Vagina (tissue), 2 donors: ENCODE data around the gene TNRC6C. TPM values are rescaled to one million over a fixed set of nuclear protein-coding genes. Genes with fewer than 3 reads are reported as not detected.

ENCODE experiments used
- DNase-seq, 2 donors: peaks; one replicate each; pipeline ENCODE4 v3.0.0-alpha.2; 2017; ENCODE audit errors: extremely low spot score in 2 of 2
- H3K27ac ChIP-seq: fragments of 200-600 bp; sonication (generic); one replicate; pipeline ENCODE4 v1.5.1; 2019
- H3K27me3 ChIP-seq: fragments of 200-600 bp; sonication (generic); one replicate; pipeline ENCODE4 v1.5.1; 2019
- H3K36me3 ChIP-seq, 2 donors: fragments of 200-600 bp; sonication (generic); one replicate each; pipeline ENCODE4 v1.5.1; 2017 to 2019
- H3K4me1 ChIP-seq: fragments of 200-600 bp; sonication (generic); one replicate; pipeline ENCODE4 v1.5.1; 2019
- H3K4me3 ChIP-seq, 2 donors: fragments of 200-600 bp; sonication (generic); 1 replicate in 1 of 2; 2 replicates in 1 of 2; pipeline ENCODE4 v1.5.1; 2016 to 2019
- H3K9me3 ChIP-seq: fragments of 200-600 bp; sonication (generic); one replicate; pipeline ENCODE4 v1.5.1; 2019
- POLR2A ChIP-seq, 2 donors: fragments of 450-650 bp; IDR thresholded peaks; one replicate each; pipeline ENCODE4 v1.6.1; 2017; ENCODE audit warnings: antibody characterized with exemption in 2 of 2, mild to moderate bottlenecking in 2 of 2, moderate library complexity in 2 of 2
- POLR2AphosphoS5 ChIP-seq, 2 donors: sonication (generic); formaldehyde crosslinking; IDR thresholded peaks; one replicate each; pipeline ENCODE4 v1.9.0; 2017; ENCODE audit warnings: antibody characterized with exemption in 2 of 2, mild to moderate bottlenecking in 2 of 2, low read depth in 1 of 2; ENCODE audit not compliant: insufficient read depth in 1 of 2
- intact Hi-C: fragments of 100-400 bp; cut with DNase I; formaldehyde crosslinking; loops from one replicate; pipeline ENCODE4 v1.15.1; 2023
- total RNA-seq: library from RNA; depleted of rRNA; stranded (reverse); fragments of >200 nt; gene quantifications from one replicate; pipeline ENCODE4 v1.2.3, GENCODE V29; 2016
- TF ChIP-seq, protein P1 (sequence below), 3 experiments: fragments of 450-650 bp in 2 of 3; fragments of 200-600 bp in 1 of 3; sonication (generic) in 1 of 3; IDR thresholded peaks; one replicate each; pipeline ENCODE4 v1.5.1; 2017 to 2019; ENCODE audit warnings: antibody characterized with exemption in 3 of 3, mild to moderate bottlenecking in 2 of 3, moderate library complexity in 2 of 3

TNRC6C gene
- total RNA-seq, 1 donor from 2014 or later = 14.7 TPM

DNA sequence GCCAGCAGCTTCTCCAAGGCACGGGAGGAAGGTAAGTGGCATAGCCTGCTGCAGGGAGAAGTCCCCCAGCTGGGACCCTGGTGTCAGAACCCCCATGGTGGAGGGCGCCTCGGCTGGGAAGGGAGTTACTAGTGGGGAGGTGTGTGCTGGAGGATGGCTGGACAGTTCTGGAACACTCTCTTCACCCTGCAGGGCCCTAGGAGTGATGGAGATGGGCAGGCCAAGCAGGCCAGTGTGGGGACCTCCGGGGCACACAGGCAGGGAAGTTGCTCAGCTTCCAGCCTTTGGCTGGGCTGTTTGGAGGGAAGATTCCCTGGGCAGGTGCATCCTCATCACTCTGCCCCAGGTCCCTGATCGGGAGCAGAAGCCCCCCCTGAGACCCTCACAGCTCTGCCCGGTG is 188.4 kb downstream of the TNRC6C start:
- no peak overlapping the region for H3K27ac ChIP-seq
- H3K4me1 ChIP-seq = peaks cover 39% of the 10 kb centered on the region
- no peak for DNase-seq
- H3K4me3 ChIP-seq = no peak overlapping the region
- H3K27me3 ChIP-seq = no peaks in the 10 kb centered on the region
- no peak for TF ChIP-seq POLR2A (IDR thresholded peaks at IDR 0.05)
- TF ChIP-seq, protein P1, sequence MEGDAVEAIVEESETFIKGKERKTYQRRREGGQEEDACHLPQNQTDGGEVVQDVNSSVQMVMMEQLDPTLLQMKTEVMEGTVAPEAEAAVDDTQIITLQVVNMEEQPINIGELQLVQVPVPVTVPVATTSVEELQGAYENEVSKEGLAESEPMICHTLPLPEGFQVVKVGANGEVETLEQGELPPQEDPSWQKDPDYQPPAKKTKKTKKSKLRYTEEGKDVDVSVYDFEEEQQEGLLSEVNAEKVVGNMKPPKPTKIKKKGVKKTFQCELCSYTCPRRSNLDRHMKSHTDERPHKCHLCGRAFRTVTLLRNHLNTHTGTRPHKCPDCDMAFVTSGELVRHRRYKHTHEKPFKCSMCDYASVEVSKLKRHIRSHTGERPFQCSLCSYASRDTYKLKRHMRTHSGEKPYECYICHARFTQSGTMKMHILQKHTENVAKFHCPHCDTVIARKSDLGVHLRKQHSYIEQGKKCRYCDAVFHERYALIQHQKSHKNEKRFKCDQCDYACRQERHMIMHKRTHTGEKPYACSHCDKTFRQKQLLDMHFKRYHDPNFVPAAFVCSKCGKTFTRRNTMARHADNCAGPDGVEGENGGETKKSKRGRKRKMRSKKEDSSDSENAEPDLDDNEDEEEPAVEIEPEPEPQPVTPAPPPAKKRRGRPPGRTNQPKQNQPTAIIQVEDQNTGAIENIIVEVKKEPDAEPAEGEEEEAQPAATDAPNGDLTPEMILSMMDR (IDR thresholded peaks at IDR 0.05) = no peak
- no peak for TF ChIP-seq POLR2AphosphoS5 (IDR thresholded peaks at IDR 0.05; ENCODE audit: insufficient read depth in 1 of 2, low read depth in 1 of 2)
- intact Hi-C loops = no loop called here
- no peaks in the 10 kb centered on the region for H3K36me3 ChIP-seq
- H3K9me3 ChIP-seq = no peaks in the 10 kb centered on the region

- no peaks in the 10 kb centered on the region for H3K27me3 ChIP-seq
- peaks cover 36% of the 10 kb centered on the region for H3K4me1 ChIP-seq
- TF ChIP-seq POLR2AphosphoS5 (IDR thresholded peaks at IDR 0.05; ENCODE audit: insufficient read depth in 1 of 2, low read depth in 1 of 2) = no peak
- TF ChIP-seq POLR2A (IDR thresholded peaks at IDR 0.05) = no peak
- TF ChIP-seq, protein P1 (IDR thresholded peaks at IDR 0.05) = no peak
- H3K9me3 ChIP-seq = no peaks in the 10 kb centered on the region
- DNase-seq = no peak
- no peak overlapping the region for H3K27ac ChIP-seq
- intact Hi-C loops = no loop called here
- no peak overlapping the region for H3K4me3 ChIP-seq
- no peaks in the 10 kb centered on the region for H3K36me3 ChIP-seq
These were observed 189.0 kb downstream of the TNRC6C start for GRCh38 chr17:78147315-78147998.

DNA sequence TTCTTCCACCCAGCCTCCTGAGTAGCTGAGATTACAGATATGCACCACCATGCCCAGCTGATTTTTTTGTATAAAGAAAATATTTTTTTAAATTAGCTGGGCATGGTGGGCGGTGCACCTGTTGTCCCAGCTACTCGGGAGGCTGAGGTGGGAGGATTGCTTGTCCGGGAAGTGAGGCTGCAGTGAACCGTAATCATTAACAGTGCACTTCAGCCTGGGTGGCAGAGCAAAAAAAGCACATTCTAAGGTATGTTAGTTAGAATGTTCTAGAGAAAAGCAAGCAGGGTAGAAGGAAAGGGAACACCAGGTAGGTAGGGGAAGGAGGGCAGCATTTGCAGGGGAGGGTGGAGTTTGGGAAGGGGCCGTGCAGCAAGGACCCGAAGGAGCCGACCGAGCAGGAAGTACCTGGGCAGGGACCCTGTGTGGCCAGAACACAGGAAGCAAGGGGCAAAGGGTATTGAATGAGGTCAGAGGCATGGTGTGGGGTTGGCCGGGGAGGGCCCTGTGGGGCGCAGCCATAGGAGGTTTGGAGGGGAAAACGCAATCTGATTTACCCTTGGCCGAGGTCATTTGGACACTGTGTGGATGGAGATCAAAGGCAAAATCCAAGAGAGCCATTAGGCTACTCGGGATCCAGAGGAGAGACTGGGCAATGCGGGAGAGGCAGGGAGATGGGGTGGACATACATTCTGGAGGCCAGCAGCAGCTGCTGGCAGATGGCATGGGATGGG is 189.9 kb downstream of the TNRC6C start:
- TF ChIP-seq, protein P1 (IDR thresholded peaks at IDR 0.05) = no peak
- TF ChIP-seq POLR2AphosphoS5 (IDR thresholded peaks at IDR 0.05; ENCODE audit: insufficient read depth in 1 of 2, low read depth in 1 of 2) = no peak
- TF ChIP-seq POLR2A (IDR thresholded peaks at IDR 0.05) = no peak
- Histone ChIP-seq H3K9me3 (no peaks in the 10 kb centered on the region), H3K27me3 (no peaks in the 10 kb centered on the region), H3K4me3 (no peak overlapping the region), H3K36me3 (no peaks in the 10 kb centered on the region), H3K27ac (no peak overlapping the region), H3K4me1 (peaks cover 35% of the 10 kb centered on the region)
- DNase-seq = no peak
- intact Hi-C loops = no loop called here

GRCh38 chr17:78151514-78152008 is 193.1 kb downstream of the TNRC6C start:
- TF ChIP-seq, protein P1 (IDR thresholded peaks at IDR 0.05) = no peak
- TF ChIP-seq POLR2A (IDR thresholded peaks at IDR 0.05) = no peak
- peak in 1 of 2 donors; percentile 31 for TF ChIP-seq POLR2AphosphoS5 (IDR thresholded peaks at IDR 0.05; ENCODE audit: insufficient read depth in 1 of 2, low read depth in 1 of 2)

More at GRCh38 chr17:78151514-78152008, 193.1 kb downstream of the TNRC6C start:
- Histone ChIP-seq H3K36me3 (no peaks in the 10 kb centered on the region), H3K9me3 (no peaks in the 10 kb centered on the region), H3K4me3 (no peak overlapping the region), H3K27ac (no peak overlapping the region), H3K4me1 (peaks cover 5% of the 10 kb centered on the region), H3K27me3 (no peaks in the 10 kb centered on the region)
- DNase-seq = no peak
- intact Hi-C loops = no loop called here
